Activated CD4-positive, alpha-beta T cell treated with anti-CD3 and anti-CD28 coated beads for 1 hour (primary cell): Measurements from ENCODE around the gene NOL12.

Experiments
- DNase-seq: peaks from one replicate; pipeline ENCODE4 v3.0.0-alpha.2; 2020

Gene NOL12

DNA sequence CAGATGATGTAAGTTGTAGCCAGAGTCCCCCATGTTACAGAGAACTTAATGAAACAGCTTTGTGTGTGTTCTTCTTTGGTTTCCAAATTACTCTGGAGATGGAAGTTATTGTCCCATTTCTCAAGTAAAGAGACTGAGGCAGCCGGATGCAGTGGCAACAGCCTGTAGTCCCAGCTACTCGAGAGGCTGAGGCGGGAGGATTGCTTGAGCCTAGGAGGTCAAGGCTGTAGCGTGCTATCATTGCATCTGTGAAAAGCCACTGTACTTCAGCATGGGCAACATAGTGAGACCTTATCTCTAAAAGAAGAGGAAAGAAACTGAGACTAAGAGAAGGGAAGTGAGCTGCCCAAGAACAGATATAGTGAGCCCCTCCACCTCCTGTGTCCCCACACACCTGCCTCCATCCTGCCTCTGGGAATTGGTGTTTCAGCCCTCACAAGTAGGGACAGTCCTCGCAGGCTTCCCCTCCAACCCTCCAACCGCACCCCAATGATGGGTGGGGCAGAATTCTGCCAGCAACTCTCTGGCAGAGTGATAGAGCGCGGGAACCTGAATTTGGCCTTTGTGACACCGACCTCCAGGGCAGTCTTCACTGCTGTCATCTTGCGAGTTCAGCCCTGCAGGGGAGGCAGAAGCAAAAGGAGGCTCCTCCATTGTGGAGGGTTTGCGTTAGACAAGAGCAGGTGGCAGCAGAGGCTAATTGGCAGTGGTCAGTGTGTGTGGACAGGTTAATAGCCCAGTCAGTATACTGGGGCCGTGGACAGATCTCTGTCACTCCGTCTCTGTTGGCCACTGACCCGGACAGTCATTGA is 26.0 kb upstream of the NOL12 start:
- DNase-seq: no peak

DNA sequence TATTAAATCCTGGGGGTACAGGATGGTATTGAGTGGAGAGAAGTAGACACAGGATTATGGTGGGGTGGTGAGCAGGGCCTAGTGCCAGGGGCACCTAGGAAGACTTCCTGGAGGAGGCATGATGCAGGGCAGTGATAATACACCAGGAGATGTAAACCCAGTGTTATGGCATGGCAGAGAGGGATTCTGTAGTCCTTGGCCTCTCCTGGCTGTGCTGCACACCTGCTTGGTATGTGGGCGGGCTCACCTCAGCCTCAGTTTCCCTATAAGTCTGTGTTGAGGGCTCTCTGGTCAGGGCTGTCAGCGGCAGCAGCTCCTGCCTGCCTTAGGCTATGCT is 25.5 kb upstream of the NOL12 start:
- no peak for DNase-seq

DNA sequence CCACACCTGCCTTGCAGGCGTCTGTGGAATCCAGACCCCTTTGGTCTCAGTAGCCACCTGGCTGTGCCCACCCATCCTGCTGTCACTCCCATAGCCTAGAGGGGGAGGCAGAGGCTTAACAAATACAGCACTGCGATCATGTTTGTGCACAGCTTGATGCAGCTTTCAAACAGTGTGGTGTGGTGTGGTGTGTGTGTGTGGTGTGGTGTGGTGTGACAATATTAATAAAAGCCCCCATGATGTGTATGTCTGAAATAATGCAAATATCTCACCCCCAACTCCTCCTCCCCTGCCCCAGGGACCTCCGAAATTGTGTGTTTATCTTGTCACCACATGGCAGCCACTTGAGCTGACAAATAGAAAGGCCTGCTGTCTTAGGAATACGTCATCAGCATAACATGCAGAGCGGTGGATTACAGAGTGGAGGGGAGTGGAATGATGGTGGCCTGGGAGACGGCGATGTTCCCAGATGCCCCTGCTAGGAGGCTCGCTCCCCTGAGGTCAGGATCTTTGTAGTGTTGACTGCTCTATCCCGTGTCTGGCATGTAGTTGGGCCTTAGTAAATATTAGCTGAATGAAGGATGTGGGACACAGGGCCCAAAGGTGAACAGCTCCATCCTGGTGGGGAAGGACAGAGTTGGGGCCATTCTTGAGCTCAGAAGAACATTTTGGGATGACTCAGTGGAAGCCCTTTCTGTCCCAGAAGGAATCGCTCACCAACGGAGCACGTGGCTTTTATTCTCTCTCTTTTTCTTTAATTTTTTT is 24.8 kb upstream of the NOL12 start:
- no peak for DNase-seq

DNA sequence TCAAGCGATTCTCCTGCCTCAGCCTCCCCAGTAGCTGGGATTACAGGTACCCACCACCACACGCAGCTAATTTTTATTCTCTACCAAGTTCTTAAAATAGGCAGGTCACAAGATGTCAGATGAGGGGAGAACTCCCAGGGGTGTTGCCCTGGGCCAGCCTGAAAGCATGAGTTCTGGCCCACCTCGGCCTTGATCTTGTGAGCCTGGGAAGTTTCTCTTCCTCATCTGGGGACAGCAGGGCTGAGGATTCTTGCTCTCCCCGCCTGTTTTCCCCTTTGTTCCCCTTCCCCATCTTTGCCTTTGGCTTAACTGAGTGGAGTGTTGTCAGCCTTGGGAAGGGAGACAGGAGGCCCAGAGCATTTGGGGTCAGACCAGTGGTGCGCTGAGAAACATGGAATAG is 24.1 kb upstream of the NOL12 start:
- DNase-seq: no peak

DNA sequence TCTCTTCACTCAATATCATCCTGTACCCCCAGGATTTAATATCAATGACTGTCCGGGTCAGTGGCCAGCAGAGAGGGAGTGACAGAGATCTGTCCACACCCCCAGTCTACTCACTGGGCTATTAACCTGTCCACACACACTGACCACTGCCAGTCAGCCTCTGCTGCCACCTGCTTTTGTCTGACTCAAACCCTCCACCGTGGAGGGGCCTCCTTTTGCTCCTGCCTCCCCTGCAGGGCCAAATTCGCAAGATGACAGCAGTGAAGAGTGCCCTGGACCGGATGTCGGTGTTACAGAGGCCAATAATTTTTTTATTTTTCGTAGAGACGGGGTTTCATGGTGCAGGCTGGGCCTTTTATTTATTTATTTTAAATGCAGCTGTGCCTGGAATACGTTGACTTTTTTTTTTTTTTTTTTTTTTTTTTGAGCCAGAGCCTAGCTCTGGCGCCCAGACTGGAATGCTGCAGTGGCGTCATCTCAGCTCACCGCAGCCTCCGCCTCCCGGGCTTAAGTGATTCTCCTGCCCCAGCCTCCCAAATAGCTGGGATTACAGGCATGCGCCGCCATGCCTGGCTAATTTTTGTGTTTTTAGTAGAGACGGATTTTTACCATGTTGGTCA is 22.5 kb upstream of the NOL12 start:
- no peak for DNase-seq

DNA sequence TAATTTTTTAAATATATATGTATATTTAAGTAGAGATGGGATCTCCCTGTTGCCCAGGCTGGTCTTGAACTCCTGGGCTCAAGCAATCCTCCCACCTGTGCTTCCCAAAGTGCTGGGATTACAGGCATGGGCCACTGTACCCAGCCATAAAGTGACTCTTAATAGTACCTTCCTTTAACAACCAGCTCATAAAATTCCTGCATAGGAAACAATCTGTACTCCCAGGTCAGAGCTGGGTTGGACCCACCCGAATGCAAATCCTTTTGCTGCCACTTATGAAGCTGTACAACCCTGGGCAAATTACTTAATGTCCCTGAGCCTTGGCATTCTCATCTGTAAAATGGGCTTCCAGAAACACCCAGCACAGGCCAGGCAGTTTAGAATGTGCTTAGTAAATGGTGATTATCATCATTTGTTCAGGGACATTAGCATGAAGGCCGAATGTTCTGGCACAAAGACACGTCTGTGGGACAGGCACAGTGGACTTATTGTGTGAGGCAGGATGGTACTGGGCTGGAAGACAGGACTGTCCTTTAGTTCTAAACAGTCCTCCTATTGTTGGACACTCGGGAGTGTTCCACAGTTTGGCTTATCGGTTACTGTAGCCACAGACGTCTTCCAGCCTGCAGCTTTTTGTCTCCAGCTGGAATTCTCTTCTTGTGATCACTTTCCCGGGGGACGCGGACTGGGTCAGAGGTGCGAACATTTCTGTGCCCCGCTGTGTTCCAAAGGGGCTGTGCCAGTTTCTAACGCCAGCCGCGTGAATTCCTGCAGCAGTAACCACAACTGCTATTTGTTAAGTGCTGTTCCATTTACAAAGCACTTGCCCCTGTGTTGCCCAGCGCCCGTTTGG is 21.7 kb upstream of the NOL12 start:
- no peak for DNase-seq

DNA sequence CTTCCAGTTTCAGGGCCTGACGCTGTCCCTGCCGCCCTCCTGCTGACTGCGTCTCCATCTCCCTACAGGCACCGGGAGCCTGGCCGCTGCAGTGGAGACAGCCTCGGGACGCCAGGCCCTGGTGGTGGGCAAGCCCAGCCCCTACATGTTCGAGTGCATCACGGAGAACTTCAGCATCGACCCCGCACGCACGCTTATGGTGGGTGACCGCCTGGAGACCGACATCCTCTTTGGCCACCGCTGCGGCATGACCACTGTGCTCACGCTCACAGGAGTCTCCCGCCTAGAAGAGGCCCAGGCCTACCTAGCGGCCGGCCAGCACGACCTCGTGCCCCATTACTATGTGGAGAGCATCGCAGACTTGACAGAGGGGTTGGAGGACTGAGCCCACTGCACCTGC is 20.7 kb upstream of the NOL12 start:
- DNase-seq: no peak

DNA sequence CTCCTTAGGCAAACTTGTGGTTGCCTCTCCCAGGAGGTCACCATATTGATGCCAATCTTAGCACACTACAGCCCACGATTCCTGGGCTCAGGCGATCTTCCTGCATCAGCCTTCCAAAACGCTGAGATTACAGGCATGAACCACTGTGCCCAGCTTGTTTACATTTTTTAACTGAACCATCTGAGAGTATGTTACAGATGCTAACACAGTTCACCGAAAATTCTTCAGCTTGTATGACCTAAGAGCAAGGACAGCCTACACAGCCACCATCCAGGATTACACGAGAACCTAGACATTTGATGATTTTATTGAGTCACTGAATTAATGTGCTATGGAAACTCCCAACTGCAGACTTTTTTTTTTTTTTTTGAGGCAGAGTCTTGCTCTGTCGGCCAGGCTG is 16.6 kb upstream of the NOL12 start:
- DNase-seq: no peak

DNA sequence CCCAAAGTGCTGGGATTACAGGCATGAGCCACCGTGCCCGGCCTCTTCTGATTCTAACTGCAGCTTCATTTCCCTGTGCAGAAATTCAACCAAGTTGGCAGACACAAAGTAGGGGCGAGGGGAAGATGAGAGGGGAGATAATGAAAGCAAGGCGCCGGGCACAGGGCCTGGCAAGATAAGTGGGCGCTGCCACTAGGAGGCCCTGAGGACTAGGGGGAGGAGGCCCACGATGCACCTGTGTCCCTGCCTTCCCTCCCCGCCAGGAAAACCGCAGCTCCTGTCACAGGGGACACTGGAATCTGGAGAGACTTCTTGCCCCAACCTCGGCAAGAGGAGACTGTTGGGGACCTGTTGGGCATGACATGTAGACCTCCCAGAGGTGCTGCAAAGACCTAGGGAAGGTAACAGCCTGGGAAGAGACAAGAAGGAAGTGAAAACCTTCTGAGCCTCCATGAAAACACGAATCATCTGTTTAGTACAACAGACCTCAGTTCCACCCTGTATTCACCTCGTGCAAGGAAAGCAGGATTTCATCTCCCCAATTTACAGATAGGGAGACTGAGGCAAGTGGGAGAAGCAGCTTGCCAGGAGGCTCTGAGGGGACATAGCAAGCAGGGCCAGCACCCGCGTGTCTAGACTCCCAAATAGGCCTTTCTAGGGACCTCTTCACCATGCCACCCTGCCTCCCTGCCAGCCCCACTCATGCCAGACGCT is 13.8 kb upstream of the NOL12 start:
- no peak for DNase-seq

DNA sequence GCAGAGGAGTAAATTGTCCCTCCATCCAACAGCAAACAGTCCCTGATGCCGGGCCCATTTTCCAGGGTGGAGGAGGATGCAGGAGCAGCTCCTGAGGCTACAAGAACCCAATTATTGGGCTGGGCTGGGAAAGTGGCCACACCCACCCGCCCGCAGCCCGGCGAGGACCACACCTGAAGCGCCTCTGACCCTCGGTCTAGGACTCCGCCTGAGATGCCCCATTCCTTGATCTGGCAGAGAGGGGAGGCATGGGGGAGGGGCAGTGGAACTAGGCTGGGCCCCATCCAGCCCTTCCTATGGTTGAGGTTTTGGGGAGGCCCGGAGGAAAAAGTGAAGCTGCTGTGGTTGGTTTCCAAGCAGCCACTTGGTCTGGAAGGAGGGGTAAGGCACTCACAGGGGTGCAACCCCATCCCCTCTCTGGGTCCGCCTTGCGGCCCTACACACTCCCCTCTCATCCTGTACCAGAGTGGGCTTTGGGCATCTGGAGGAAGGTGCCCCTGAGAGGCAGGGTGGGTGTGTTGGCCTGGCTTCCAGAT is 13.2 kb upstream of the NOL12 start:
- DNase-seq: no peak

DNA sequence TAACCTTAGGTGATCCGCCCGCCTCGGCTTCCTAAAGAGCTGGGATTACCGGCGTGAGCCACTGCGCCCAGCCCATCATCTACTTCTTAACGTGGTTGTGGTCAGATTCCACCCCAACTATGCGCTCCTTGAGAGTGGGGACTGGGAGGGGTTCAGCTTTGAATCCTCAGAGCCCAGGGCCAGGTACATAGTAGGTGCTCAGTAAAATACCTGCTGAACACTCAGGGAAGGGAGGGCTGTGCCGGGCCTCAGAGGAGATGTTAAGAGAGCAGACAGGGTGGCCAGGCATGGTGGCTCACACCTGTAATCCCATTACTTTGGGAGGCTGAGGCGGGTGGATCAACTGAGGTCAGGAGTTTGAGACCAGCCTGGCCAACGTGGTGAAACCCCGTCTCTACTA is 11.9 kb upstream of the NOL12 start:
- no peak for DNase-seq

DNA sequence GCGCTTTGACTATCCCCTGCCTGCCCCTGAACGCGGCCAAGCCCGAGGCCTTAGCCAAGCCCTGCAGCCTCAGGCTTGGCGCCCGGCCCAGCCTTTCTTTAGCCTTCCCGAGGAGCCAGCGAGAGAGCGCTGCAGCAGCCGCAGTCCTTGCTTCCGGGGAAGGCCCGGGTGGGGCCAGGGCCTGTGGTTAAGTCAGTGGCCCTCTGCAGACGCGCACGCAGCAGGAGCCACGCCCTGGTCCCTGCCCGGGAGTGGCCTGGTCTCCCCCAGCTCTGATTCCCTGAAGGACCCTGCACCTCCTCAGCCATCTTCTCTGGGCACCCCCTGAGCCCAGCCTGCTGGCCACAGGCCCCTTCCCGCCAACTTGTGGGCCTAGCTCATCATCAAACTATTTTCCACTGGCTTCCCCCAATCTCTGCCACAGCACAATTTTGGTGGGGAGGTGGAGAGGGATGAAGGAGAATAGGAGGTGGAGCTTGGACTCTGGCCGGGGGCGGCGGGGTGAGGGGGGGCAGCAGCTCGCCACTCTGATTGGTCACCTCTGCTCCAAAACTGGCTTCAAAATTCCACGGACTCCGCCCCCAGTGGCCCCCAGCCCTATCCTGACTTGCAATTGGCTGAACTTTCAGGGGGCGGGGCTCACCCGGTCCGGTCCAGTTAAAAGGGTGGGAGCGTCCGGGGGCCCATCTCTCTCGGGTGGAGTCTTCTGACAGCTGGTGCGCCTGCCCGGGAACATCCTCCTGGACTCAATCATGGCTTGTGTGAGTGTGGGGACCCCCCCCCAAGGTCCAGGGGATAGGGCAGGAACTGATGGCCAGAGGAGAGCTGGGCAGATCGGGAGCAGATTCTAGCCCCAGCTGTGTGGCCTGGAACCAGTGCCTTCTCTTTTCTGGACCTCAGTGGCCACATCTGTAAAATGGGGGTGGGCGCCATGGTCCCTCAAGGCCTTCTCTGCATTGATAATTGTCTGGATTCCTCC is 10.9 kb upstream of the NOL12 start, which contains the start of gene LGALS1:
TSS of gene LGALS1 (plus strand) at position 686 of the 979 bp plus-strand sequence. CDS start at position 753, 67 bp downstream.
- peak; percentile 37 for DNase-seq

DNA sequence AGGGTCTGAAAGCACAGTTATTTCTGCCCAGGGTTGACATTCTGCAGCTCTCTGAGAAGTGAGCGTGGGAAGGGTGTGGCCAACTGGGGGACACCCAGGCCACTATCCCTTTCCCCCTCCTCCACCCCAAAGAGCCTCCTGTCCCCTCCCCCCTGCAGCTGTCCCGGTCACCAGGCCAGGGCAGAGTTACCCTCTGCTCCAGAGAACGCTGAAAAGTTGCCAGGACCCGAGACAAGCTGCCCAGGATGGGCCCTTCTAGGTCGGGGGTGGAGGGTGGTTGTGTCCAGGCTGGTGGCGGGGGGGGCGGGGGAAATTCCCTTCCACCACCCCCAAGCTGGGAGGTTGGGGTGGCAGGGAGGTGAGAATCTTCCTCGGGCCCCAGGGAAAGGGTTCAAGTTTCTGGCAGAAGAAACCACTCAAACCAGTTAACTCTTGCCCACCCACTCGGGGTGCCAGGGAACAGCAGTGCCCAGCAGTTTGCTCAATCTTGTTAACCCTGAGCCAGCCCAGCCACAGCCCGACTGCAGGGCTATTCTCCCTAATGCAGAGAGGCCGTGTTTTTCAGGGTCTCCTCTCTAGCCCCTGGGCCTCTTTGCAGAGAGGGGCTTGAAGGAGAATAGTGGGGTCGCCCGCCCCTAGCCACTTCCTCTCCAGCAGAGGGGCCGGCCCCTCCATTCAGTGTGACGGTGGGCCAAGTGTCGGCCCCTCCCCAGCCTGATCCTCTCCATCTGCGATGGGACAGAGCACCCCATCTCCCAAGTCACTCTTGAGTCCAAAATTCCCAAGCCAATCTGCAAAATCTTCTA is 10.0 kb upstream of the NOL12 start:
- DNase-seq: no peak

DNA sequence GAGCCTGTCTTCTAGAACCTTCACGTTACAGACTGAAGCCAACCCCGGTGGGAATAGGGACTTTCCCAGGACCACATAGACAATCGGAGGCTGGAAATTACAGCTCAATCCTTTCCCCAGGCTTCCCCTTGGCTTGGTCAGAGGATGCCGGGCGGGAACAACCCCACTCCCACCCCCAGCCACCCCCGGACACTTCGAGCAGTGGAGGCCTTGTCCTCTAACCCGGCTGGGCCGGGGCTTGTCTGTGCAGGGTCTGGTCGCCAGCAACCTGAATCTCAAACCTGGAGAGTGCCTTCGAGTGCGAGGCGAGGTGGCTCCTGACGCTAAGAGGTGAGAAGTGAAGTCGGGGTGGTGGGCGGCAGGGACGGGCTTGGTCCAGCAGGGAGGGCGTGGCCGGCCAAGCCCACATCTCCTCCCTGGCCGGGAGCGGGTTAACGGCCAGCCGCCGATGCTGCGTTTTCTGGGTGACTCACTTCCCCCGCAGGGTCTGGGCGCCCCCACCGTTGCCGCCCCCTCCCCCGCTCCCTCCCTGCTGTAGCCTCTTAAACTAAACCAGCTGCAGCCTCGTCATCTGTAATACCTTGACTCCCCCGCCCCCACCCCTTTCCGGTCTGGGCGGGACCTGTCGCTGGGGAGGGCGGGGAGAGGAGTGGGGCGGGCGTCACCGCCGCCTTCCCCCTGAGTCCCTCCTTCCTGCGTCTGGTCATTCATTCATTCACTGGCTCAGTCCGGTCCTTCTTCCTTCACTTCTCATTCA is 9.2 kb upstream of the NOL12 start:
- DNase-seq: peak; percentile 91

DNA sequence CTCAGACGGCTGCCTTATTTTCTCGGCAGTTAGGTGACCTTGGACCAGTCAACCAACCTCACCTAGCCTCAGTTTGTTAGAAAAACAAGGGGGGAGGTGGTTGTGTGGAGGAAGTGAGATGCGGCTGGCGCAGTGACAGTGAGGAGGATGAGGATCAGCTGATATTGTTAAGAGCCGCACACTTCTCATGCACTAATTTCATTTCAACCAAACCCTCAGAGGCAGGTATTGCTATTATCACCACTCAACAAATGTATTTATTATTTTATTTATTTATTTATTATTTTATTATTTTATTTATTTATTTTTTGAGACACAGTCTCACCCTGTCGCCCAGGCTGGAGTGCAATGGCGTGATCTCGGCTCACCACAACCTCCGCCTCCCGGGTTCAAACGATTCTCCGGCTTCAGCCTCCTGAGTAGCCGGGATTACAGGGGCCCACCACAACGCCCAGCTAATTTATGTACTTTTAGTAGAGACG is 8.6 kb upstream of the NOL12 start:
- DNase-seq: no peak

DNA sequence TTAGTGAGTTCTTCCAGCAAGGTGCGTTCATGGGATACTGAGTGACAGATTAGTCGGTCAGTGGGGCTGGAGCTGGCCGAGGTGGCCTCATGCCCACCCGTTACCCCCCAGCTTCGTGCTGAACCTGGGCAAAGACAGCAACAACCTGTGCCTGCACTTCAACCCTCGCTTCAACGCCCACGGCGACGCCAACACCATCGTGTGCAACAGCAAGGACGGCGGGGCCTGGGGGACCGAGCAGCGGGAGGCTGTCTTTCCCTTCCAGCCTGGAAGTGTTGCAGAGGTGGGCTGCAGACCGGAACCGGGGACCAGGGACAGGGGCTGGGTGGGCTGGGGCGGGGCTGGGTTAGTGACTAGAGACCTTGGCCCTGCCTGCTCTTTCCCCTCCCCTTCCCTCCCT is 7.8 kb upstream of the NOL12 start:
- no peak for DNase-seq

DNA sequence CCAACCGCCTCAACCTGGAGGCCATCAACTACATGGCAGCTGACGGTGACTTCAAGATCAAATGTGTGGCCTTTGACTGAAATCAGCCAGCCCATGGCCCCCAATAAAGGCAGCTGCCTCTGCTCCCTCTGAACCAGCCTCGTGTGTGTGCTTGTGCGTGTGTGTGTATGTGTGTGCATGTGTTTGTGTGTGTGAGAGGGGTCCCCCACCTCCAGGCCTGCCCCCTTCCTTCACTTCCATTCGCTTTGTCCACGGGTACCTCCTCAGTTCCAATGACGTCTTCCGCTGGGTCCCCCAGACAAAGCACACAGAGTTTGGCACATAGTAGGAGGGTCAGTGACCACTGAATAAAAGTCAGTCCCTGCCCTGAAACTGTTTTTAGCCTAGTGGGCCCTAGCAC is 6.5 kb upstream of the NOL12 start:
- no peak for DNase-seq

DNA sequence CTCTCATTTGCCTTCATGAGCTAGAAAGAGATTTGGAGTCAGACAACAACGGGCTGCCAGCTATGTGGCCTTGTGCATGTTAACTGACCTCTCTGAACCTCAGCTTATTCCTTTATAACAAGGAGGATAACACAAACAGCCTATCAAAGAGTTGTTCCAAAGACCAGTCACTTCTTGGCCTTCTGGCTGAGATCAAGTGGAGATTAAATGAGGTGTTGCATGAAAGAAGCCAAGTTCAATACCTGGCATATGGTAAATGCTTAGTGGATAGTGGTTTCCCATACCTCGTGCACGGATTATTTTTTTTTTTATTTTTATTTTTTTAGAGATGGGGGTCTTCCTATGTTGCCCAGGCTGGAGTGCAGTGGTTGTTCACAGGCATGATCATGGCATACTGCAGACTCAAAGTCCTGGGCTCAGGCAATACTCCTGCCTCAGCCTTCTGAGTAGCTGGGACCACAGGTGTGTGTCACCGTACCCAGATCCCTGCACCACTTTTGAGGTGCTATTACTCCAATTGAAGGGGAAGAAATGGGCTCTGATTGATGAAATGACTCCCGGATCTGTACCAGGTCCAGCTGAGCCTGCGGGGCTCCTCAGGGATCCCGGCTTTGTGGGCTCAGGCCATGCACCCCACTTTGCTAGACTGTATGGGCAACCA is 5.8 kb upstream of the NOL12 start:
- DNase-seq: no peak
